CD4-positive, alpha-beta T cell (primary cell): Measurements from ENCODE around the gene STX11. TPM values are rescaled to one million over a fixed set of nuclear protein-coding genes. Genes with fewer than 3 reads are reported as not detected.

Experiments used
- ATAC-seq: fragments of 200-7000 bp; cut with Tn5 transposase; one replicate; pipeline ENCODE4 v1.10.0; 2022; ENCODE audit warnings: mild to moderate bottlenecking; ENCODE audit not compliant: poor library complexity
- CTCF ChIA-PET: fragments of 350-600 bp; sonication (Branson Sonifier 250); formaldehyde crosslinking; loops from one replicate; lab custom pipeline; 2021; ENCODE audit warnings: antibody characterized with exemption, inconsistent platforms; lab: Charles Lee
- POLR2A ChIA-PET: fragments of 350-600 bp; sonication (Branson Sonifier 250); formaldehyde crosslinking; loops from one replicate; lab custom pipeline; 2021; ENCODE audit warnings: antibody characterized with exemption, inconsistent platforms; lab: Charles Lee
- DNase-seq, 14 experiments: peaks; one replicate each; pipeline ENCODE4 v3.0.0-alpha.2; 2013 to 2020; ENCODE audit warnings: mixed read lengths in 2 of 14
- H3K27ac ChIP-seq, 2 donors: one replicate each; pipeline versions ENCODE4 v1.5.1 to v1.7.0; 2013; ENCODE audit warnings: low read length in 2 of 2, low read depth in 1 of 2, mild to moderate bottlenecking in 1 of 2
- H3K27me3 ChIP-seq, 2 experiments: 1 replicate in 1 of 2; 2 replicates in 1 of 2; pipeline versions ENCODE4 v1.6.1 to v1.7.0; 2013; ENCODE audit warnings: low read length in 2 of 2, control low read depth in 1 of 2, mild to moderate bottlenecking in 1 of 2, moderate library complexity in 1 of 2; ENCODE audit not compliant: insufficient read depth in 2 of 2, control insufficient read depth in 1 of 2
- H3K36me3 ChIP-seq: one replicate; pipeline ENCODE4 v1.6.1; 2013; ENCODE audit warnings: low read length, control low read depth; ENCODE audit not compliant: insufficient read depth
- H3K4me1 ChIP-seq: one replicate; pipeline ENCODE4 v1.6.1; 2013; ENCODE audit warnings: low read length, control low read depth; ENCODE audit not compliant: insufficient read depth
- H3K4me3 ChIP-seq: one replicate; pipeline ENCODE4 v1.5.1; 2013; ENCODE audit warnings: mild to moderate bottlenecking, low read length, moderate library complexity
- H3K9me3 ChIP-seq, 2 experiments: 1 replicate in 1 of 2; 2 replicates in 1 of 2; pipeline versions ENCODE4 v1.6.1 to v1.7.0; 2013; ENCODE audit warnings: low read length in 2 of 2, mild to moderate bottlenecking in 2 of 2, control low read depth in 1 of 2, moderate library complexity in 1 of 2; ENCODE audit not compliant: control insufficient read depth in 1 of 2, insufficient read depth in 1 of 2
- H3K27ac Mint-ChIP-seq: one replicate; pipeline ENCODE4 v1.8.0; 2020; ENCODE audit warnings: mixed read lengths
- H3K27me3 Mint-ChIP-seq: one replicate; pipeline ENCODE4 v1.8.0; 2021; ENCODE audit warnings: mixed read lengths
- H3K36me3 Mint-ChIP-seq: one replicate; pipeline ENCODE4 v1.8.0; 2021; ENCODE audit warnings: low read depth, mixed read lengths
- H3K4me1 Mint-ChIP-seq: one replicate; pipeline ENCODE4 v1.8.0; 2021; ENCODE audit warnings: low read depth, mixed read lengths
- H3K4me3 Mint-ChIP-seq: one replicate; pipeline ENCODE4 v1.8.0; 2020; ENCODE audit warnings: mild to moderate bottlenecking, mixed read lengths
- H3K9me3 Mint-ChIP-seq: one replicate; pipeline ENCODE4 v1.8.0; 2020; ENCODE audit warnings: mixed read lengths
- intact Hi-C, 2 experiments: fragments of 100-400 bp; cut with DNase I in 1 of 2; cut with micrococcal nuclease in 1 of 2; formaldehyde crosslinking; loops; one replicate each; pipeline versions ENCODE4 v1.15.1 to v1.9.0; 2023 to 2025; cut with DNase I, micrococcal nuclease
- total RNA-seq, 174 experiments: library from RNA in 2 of 174; stranded (reverse) in 2 of 174; gene quantifications; one replicate each; pipeline ENCODE4 v1.2.3 and lab custom pipeline; 2021 to 2026
- TF ChIP-seq, protein P1 (sequence below): fragments of 200-600 bp; IDR thresholded peaks from one replicate; pipeline ENCODE4 v1.8.0; 2022; ENCODE audit warnings: antibody characterized with exemption, mild to moderate bottlenecking

Gene STX11
- total RNA-seq, 2 experiments from 2014 or later: 16.1 to 16.8 TPM

DNA sequence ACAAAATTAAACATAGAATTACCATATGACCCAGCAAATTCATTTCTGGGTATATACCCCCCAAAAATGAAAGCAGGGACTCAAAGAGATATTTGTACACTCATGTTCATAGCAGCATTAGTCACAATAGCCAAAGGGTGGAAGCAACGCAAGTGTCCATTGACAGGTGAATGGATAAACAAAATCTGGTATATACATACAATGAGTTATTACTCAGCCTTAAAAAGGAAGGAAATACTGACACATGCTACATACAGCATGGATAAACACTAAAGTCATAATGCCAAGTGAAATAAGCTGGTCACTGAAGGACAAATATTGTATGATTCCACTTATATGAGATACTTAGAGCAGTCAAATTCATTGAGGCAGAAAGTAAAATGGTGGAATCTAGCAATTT is 5.3 kb upstream of the STX11 start:
- H3K4me1 Mint-ChIP-seq: no peaks in the 10 kb centered on the region
- Histone ChIP-seq H3K36me3 (no peaks in the 10 kb centered on the region), H3K9me3 (no peaks in the 10 kb centered on the region), H3K27me3 (no peaks in the 10 kb centered on the region), H3K4me1 (peaks cover 6% of the 10 kb centered on the region), H3K4me3 (no peak overlapping the region), H3K27ac (no peak overlapping the region)
- DNase-seq (no peak), ATAC-seq (no peak)
- no peaks in the 10 kb centered on the region for H3K36me3 Mint-ChIP-seq
- H3K9me3 Mint-ChIP-seq: no peaks in the 10 kb centered on the region
- H3K27ac Mint-ChIP-seq: no peak overlapping the region
- TF ChIP-seq, protein P1, sequence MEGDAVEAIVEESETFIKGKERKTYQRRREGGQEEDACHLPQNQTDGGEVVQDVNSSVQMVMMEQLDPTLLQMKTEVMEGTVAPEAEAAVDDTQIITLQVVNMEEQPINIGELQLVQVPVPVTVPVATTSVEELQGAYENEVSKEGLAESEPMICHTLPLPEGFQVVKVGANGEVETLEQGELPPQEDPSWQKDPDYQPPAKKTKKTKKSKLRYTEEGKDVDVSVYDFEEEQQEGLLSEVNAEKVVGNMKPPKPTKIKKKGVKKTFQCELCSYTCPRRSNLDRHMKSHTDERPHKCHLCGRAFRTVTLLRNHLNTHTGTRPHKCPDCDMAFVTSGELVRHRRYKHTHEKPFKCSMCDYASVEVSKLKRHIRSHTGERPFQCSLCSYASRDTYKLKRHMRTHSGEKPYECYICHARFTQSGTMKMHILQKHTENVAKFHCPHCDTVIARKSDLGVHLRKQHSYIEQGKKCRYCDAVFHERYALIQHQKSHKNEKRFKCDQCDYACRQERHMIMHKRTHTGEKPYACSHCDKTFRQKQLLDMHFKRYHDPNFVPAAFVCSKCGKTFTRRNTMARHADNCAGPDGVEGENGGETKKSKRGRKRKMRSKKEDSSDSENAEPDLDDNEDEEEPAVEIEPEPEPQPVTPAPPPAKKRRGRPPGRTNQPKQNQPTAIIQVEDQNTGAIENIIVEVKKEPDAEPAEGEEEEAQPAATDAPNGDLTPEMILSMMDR: no peak
- ChIA-PET POLR2A (no interaction called here), CTCF (no interaction called here)
- intact Hi-C loops: loop anchor here in 1 of 2 experiments (5.0 kb wide), 1 partner anchor 38 kb away; no protein-coding TSS in a partner anchor
- H3K27me3 Mint-ChIP-seq: no peaks in the 10 kb centered on the region
- no peak overlapping the region for H3K4me3 Mint-ChIP-seq

DNA sequence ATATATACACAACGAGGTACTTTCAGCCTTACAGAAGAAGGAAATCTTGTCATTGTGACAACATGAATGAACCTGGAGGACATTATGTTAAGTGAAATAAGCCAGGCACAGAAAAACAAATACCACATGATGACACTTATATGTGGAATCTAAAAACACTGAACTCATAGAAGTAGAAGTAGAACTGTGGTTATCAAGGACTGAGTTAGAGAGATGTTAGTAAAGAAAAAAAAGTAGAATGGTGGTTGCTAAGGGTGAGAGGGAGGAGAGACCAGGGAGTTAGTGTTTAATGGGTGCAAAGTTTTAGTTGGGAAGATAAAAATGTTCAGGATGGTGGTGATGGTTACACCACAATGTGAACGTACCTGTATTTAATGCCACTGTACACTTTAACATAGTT is 4.8 kb upstream of the STX11 start:
- Histone ChIP-seq H3K36me3 (no peaks in the 10 kb centered on the region), H3K4me1 (peaks cover 8% of the 10 kb centered on the region), H3K27ac (no peak overlapping the region), H3K27me3 (no peaks in the 10 kb centered on the region), H3K9me3 (no peaks in the 10 kb centered on the region), H3K4me3 (no peak overlapping the region)
- Mint-ChIP-seq H3K27me3 (no peaks in the 10 kb centered on the region), H3K9me3 (no peaks in the 10 kb centered on the region), H3K36me3 (peaks cover under 1% of the 10 kb centered on the region), H3K4me1 (no peaks in the 10 kb centered on the region), H3K27ac (no peak overlapping the region), H3K4me3 (peak overlapping the region; percentile 0)
- CTCF ChIA-PET: no interaction called here
- TF ChIP-seq, protein P1: no peak
- POLR2A ChIA-PET: no interaction called here
- intact Hi-C loops: loop anchor here in 1 of 2 experiments (5.0 kb wide), 1 partner anchor 38 kb away; no protein-coding TSS in a partner anchor
- DNase-seq (no peak), ATAC-seq (no peak)

DNA sequence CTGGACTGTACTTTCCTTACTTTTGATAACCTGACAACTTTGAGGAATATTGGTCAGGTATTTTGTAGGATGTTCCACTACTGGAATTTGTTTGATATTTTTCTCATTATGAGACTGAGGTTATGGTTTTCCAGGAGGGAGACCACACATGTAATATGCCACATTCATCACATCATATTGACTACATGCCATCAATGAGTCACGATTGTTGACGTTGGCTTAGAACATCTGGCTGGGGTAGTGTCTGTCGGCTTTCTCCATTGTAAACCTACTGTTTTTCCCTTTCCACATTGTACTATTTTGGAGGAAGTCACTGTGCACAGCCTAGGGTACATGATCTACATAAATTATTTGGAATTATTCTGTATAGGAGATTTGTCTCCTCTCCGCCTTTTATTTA is 1.4 kb upstream of the STX11 start:
- H3K27ac ChIP-seq: no peak overlapping the region
- no peaks in the 10 kb centered on the region for H3K36me3 ChIP-seq
- no peak overlapping the region for H3K4me3 ChIP-seq
- POLR2A ChIA-PET: no interaction called here
- Mint-ChIP-seq H3K9me3 (no peaks in the 10 kb centered on the region), H3K4me1 (peaks cover 31% of the 10 kb centered on the region), H3K27ac (no peak overlapping the region), H3K36me3 (peaks cover 7% of the 10 kb centered on the region), H3K27me3 (no peaks in the 10 kb centered on the region), H3K4me3 (peak overlapping the region; percentile 74)
- intact Hi-C loops: loop anchor here in 1 of 2 experiments (5.0 kb wide), 1 partner anchor 42 kb away; no protein-coding TSS in a partner anchor
- H3K9me3 ChIP-seq: no peaks in the 10 kb centered on the region
- no peaks in the 10 kb centered on the region for H3K27me3 ChIP-seq
- DNase-seq: no peak
- TF ChIP-seq, protein P1: no peak
- H3K4me1 ChIP-seq: peaks cover 20% of the 10 kb centered on the region
- no peak for ATAC-seq
- CTCF ChIA-PET: no interaction called here
